Astrocyte of the spinal cord (primary cell): ENCODE results near the gene SAT2.
A peak's percentile ranks its signal among the peaks of the same experiment; 100 is the strongest.

Experiments used
- DNase-seq: peaks from one replicate; pipeline ENCODE4 v3.0.0; 2011; ENCODE audit warnings: low read depth, low spot score
- H3K4me3 ChIP-seq: 2 replicates; pipeline ENCODE4 v1.5.1; 2011; ENCODE audit warnings: low read depth, mild to moderate bottlenecking, low read length, moderate library complexity
- CTCF ChIP-seq: IDR thresholded peaks from 2 replicates; pipeline ENCODE4 v1.5.1; 2012; ENCODE audit warnings: low read depth, mild to moderate bottlenecking, low read length, inconsistent platforms
- in situ Hi-C: cut with HindIII; loops from 2 replicates; pipeline ENCODE4 v1.10.0; 2017; ENCODE audit warnings: low sequenced_read_pairs

The SAT2 gene

DNA sequence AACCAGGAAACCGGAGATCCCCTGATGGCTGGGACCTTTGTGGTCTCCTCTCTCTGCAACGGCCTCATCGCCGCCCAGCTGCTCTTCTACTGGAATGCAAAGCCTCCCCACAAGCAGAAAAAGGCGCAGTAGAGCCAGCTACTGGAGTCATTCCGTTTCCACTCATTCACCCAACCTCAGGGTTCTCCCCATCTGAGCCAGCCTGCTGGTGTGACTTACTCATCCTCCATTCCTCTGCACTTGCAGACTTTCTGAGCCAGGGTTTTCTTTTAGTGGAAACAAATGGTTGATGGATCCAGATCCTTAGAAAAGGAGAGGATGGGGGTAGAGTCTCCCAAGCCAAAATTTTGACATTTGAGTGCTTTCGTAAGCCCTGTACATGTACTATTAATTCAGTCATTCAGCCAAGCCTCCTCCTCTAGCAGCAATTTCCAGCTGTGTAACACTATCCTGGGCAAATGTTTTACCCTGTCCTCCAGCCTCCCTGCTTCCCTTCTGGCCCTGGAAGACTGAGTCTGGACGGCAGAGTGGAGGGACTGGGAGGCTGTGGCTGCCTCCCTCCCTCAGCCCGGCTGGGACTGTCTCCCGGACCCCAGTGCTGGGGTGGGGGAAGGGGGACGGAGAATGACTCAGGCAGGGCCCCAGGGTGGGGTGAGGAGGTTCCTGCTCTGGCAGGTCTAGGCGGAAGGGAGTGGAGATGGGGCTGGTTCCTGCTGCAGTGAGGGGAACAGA lies 40.0 kb downstream of the SAT2 start:
- peak; percentile 95 for DNase-seq
- in situ Hi-C loops, result no loop called here
- peak; percentile 20 for TF ChIP-seq CTCF
- no peak overlapping the region for H3K4me3 ChIP-seq

- peak; percentile 24 for TF ChIP-seq CTCF
- in situ Hi-C loops, result no loop called here
- H3K4me3 ChIP-seq, result no peak overlapping the region
- no peak for DNase-seq
Measured at GRCh38 chr17:7586673-7587419, 40.8 kb downstream of the SAT2 start.

- in situ Hi-C loops, result no loop called here
- peak; percentile 98 for DNase-seq
- H3K4me3 ChIP-seq, result peak within 1 kb of the TSS; percentile 83
- TF ChIP-seq CTCF, result no peak
Measured at GRCh38 chr17:7583253-7584109, 44.1 kb downstream of the SAT2 start, which contains the start of gene MPDU1. Gene MPDU1 (plus strand): TSS chr17:7583852. CDS start chr17:7583863, 11 bp downstream.

GRCh38 chr17:7582396-7583252 lies 45.0 kb downstream of the SAT2 start:
- H3K4me3 ChIP-seq, result peak overlapping the region; percentile 83
- no peak for DNase-seq
- no peak for TF ChIP-seq CTCF
- in situ Hi-C loops, result no loop called here

DNA sequence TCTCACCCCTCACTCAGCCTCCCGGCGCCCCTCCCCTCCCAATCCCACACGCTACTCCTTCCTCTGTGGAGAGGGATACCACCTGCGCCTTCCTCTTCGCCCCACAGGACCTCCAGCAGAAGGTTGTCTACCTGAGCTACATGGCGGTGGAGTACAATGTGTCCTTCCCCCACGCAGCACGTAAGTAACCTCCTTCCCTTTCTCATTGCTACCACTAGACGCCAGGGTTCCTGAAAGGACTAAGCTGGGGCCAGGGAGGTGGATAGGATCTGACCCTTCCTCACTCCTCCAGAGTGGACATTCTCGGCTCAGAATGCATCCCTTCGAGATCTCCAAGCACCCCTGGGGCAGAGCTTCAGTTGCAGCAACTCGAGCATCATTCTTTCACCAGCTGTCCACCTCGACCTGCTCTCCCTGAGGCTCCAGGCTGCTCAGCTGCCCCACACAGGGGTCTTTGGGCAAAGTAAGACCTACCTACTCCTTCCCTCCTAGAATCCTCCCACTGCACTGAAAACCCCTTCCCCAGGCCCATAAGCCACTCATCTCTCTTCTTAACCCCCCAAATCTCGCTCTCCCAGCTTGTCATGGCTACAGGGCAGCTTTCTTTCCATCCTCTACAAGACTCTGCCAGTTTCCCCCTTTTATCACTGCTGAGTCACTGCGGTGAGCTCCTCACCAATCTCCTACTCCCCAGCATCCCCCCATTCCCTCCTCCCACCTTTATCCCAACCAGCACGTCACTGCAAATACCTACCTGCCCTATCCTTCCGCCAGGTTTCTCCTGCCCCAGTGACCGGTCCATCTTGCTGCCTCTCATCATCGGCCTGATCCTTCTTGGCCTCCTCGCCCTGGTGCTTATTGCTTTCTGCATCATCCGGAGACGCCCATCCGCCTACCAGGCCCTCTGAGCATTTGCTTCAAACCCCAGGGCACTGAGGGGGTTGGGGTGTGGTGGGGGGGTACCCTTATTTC lies 46.7 kb downstream of the SAT2 start:
- TF ChIP-seq CTCF, result no peak
- no peak overlapping the region for H3K4me3 ChIP-seq
- no peak for DNase-seq
- in situ Hi-C loops, result no loop called here
